HPDE6-E6E7 (cell line): ENCODE data around the gene NDUFA13.

ENCODE experiments used
- DNase-seq: peaks from one replicate; pipeline ENCODE4 v3.0.0; 2011; ENCODE audit warnings: missing footprints; ENCODE audit errors: extremely low spot score

Gene NDUFA13

DNA sequence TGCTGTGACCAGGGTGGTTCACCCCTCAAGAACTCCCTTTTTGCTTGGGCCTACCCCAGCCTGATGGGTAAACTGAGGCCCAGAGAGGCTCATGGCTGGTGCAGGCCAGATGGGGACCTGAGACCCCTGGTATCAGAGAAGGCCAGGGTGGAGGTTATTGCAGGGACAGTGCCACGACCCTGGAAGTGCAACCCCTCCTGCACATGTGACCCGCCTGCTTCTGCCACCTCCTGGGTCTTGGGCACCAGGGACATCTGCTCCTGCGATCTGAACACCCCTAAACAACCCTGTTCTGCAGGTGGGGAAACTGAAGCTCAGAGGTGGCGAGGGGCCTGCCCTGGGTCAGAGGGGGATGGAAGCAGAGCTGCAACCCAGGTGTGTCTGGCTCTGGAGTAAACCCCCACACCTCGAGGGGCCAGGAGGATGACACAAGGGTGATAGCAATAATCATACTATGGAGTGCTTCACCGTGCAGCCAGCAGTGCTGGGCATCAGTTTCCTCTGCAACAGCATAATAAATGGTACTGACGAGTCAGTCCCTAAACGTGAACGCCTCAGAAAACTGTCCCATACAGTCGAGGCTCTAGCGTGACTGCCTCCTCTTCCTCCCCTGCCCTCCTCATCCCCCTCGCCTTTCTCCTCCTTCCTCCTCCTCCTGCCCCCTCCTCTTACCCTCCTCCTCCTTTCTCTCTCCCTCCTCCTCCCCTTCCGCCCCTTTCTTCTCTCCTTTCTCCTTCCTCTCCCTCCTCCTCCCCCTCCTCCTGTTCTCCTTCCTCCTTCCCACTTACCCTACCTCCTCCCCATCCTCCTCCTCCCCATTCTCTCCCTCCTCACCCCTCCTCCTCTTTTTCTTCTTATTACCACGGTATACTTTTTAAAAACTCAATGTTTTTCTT lies 17.0 kb downstream of the NDUFA13 start:
- DNase-seq = no peak

GRCh38 chr19:19533841-19534240 lies 17.8 kb downstream of the NDUFA13 start:
- no peak for DNase-seq

GRCh38 chr19:19534556-19535265 lies 18.7 kb downstream of the NDUFA13 start:
- no peak for DNase-seq

- DNase-seq = no peak
Observed at GRCh38 chr19:19535311-19536191, 19.5 kb downstream of the NDUFA13 start.

GRCh38 chr19:19537075-19538048 lies 21.3 kb downstream of the NDUFA13 start:
- no peak for DNase-seq

- peak; percentile 49 for DNase-seq
Observed at GRCh38 chr19:19538061-19538784, 22.2 kb downstream of the NDUFA13 start, which contains the start of gene CILP2. CILP2 (plus strand) TSS chr19:19538265; CDS start chr19:19538350, 85 bp downstream.

DNA sequence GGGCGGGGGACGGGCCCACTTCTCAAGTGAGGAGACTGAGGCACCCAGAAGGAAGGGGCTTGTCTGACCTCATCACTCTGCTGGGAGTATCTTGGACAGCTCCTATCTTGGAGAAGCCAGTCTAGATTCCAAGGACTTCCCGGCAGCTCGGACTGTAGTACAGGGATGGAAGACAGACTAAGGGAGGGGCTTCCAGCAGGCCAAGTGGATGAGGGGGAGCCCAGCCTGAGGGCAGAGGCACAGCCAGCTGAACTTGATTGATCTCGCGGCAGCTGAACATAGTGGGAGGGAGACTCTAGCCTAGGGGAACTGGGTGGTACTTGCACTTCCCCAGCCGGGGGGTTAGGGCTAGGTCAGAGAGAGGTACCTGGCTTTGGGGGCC lies 22.8 kb downstream of the NDUFA13 start:
- DNase-seq = no peak

- DNase-seq = no peak
Observed at GRCh38 chr19:19539698-19540063, 23.7 kb downstream of the NDUFA13 start.

DNA sequence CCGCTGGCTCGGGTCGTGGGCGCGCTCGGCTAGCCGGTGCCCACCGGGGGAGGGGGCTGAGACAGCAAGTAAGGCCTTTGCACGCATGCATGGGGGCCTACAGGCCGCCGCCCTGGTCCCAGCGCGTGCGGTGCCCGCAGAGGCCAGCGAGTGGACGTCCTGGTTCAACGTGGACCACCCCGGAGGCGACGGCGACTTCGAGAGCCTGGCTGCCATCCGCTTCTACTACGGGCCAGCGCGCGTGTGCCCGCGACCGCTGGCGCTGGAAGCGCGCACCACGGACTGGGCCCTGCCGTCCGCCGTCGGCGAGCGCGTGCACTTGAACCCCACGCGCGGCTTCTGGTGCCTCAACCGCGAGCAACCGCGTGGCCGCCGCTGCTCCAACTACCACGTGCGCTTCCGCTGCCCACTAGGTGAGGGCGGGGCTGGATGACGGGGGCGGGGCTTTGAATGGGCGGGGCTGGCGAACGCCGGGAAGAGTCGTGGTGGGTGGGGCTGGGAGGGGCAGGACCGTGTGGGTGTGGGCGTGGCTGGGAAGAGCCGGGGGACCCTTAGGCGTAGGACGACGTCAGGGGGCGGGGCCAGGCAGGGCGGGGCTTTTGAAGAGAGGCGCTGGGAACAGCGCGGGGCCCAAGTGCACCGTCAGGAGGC lies 24.2 kb downstream of the NDUFA13 start:
- DNase-seq = peak; percentile 64

DNA sequence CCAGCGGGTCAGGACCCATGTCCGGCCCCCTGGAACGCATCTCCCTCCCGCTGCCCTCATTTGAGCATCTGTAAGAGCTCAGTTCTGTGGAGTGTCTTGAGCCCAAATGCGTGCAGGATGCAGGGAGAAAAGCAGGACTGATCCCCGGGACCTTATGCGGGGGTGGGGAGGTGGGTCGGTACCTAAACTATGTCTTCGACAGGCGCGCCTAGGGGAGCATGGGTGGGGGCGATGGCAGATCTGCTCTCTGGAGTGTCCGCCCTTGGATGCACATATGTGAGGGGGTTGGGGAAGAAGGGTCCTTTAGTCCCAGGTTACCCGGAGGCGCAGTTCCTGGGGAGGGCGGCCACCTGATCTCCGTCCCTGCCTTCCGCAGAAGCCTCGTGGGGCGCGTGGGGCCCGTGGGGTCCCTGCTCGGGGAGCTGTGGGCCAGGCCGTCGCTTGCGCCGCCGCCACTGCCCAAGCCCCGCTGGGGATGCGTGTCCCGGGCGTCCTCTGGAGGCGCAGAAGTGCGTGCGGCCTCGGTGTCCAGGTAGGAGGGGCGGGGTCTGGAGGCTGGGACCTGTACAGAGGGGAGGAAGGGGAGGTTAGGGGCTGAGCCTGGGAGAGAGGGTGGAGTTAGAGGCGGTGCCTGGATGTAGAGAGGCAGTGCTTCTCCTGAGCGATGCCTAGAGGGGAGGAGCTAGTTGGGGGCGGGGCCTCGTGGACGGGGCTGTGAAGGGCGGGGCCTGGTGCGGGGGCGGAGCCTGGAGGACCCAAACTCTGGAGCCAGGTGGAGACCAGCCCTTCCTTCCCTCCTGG lies 24.9 kb downstream of the NDUFA13 start:
- peak; percentile 87 for DNase-seq

- no peak for DNase-seq
Observed at GRCh38 chr19:19541616-19542015, 25.6 kb downstream of the NDUFA13 start.

GRCh38 chr19:19542507-19542906 lies 26.5 kb downstream of the NDUFA13 start:
- DNase-seq = no peak

DNA sequence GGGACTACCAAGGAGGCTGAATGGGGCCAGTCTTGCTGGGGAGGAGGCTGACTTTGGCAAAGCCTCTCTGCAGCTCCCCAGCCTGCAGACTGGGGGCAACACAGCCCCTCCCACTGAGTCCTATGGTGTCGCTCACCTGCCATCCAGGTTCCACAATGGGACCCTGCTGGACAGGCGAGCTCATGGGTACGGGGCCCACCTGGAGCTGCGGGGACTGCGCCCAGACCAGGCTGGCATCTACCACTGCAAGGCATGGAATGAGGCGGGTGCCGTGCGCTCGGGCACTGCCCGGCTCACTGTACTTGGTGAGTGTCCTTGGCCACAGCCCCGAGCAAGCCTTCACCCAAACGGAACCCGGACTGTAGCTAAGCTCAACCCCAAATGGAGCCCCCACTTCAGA lies 27.1 kb downstream of the NDUFA13 start:
- DNase-seq = no peak

DNA sequence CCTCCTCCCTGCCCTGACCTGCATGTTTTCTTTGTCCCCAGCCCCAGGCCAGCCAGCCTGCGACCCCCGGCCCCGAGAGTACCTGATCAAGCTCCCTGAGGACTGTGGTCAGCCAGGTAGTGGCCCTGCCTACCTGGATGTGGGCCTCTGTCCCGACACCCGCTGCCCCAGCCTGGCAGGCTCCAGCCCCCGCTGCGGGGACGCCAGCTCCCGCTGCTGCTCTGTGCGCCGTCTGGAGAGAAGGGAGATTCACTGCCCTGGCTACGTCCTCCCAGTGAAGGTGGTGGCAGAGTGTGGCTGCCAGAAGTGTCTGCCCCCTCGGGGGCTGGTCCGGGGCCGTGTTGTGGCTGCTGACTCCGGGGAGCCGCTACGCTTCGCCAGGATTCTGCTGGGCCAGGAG lies 27.6 kb downstream of the NDUFA13 start:
- DNase-seq = no peak

- DNase-seq = no peak
Observed at GRCh38 chr19:19544257-19544953, 28.4 kb downstream of the NDUFA13 start.

DNA sequence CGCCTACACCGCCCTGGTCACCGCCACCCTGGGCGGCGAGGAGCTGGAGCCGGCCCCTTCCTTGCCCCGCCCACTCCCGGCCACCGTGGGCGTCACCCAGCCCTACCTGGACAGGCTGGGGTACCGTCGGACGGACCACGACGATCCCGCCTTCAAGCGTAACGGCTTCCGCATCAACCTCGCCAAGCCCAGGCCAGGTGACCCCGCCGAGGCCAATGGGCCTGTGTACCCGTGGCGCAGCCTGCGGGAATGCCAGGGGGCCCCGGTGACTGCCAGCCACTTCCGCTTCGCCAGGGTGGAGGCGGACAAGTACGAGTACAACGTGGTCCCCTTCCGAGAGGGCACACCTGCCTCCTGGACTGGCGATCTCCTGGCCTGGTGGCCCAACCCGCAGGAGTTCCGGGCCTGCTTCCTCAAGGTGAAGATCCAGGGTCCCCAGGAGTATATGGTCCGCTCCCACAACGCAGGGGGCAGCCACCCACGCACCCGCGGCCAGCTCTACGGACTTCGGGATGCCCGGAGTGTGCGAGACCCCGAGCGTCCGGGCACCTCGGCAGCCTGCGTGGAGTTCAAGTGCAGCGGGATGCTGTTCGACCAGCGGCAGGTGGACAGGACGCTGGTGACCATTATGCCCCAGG lies 29.0 kb downstream of the NDUFA13 start:
- DNase-seq = no peak

DNA sequence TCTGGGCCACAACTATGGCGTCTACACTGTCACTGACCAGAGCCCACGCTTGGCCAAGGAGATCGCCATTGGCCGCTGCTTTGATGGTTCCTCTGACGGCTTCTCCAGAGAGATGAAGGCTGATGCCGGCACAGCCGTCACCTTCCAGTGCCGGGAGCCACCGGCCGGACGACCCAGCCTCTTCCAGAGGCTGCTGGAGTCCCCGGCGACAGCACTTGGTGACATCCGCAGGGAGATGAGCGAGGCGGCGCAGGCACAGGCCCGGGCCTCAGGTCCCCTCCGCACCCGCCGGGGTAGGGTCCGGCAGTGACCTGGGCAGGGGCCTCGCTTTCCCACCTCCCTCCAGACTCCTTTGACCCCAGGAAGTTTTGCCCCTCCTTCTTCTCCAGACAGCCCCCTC lies 29.7 kb downstream of the NDUFA13 start:
- no peak for DNase-seq

DNA sequence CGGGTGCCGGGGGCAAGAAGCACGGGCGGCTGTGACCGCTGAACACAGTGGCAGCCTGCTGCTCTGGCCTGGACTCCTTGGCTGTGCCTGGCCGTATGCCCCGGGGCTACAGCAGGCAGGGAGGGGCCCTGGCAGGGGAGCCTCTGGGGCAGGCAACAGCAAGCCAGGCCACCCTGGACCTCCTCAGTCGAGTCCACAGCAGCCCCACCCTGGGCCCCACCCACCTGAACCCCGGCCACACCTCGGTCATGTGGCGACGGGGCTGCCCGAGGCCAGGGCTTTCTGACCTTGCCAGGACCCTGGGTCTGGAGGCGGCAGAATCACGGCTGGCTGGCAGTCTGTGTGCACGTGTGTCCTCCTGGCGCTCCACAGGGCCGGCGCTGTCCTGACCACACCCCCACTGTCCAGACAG lies 30.7 kb downstream of the NDUFA13 start:
- DNase-seq = no peak
